OCI-M2 (cell line): ENCODE measurements around the gene ZNF831.

ENCODE experiments used
- DNase-seq: peaks from one replicate; lab custom pipeline; 2025; ENCODE audit not compliant: unreplicated experiment; lab: John Stamatoyannopoulos, UW

Gene ZNF831

DNA sequence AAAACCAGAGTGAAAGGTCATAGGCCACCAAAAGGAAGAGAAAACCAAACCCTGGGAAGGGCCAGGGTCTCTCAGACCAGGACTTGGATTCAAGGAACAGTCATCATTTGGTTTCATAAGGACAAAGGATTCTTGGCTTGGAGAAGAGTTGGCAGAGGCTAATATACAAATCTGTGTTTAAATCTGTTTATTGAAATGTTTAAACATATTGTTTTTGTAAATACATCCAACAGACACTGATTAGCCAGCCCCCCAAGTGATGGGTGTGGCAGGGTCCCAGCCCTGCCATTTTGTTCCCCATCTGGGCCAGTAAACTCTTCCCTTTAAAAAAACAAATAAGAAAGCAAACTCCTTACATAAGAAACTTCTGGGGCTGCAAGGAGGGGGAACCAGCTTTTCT, 6.1 kb upstream of the ZNF831 start:
- no peak for DNase-seq

DNA sequence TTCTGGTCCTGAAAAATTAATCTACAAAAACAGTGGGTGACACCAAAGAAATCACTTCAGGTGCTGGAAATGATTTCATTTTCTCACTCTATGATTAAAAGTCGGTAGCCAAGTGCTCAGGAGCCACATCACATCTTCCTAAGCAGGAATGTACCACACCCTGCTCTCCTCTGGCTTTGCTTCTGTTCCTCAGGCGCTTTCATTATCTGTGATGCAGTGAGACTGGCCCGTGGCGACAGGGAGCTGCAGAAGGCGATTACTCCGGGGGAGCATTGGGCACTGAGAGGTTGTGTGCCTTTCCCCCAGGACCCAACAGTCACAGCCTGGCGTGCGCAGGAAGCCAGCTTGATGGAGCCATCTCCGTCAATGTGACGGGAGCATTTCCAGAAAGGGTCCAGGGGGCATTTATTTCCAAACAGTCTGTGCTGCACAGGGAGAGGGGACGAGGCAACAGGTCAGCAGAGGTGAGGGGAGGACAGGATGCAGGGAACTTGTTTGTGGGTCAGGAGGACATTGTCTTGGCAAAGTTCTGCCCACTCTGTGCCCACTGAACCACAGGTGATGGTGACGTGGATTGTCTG, 5.6 kb upstream of the ZNF831 start:
- no peak for DNase-seq

GRCh38 chr20:59158673-59159072, 4.9 kb upstream of the ZNF831 start:
- no peak for DNase-seq

DNA sequence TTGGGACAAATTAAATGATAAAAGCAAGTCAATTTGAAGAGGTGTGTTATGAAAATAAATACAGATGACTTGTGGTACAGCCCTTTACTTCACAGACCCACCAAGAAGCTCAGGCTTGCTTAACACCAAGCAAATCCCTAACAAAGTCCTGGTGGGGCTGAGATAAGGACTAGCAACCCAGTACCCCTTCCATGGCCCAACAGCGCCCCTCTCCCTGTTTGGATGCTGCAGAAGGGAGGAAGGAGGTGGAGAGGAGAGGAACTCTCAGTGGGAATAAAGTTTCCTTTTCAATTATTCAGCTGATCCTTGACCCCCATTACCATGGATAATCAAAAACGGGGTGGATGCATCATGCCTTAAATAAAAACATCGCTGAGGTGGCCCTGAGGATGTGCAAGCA, 4.5 kb upstream of the ZNF831 start:
- no peak for DNase-seq

GRCh38 chr20:59159493-59160376, 3.9 kb upstream of the ZNF831 start:
- no peak for DNase-seq

- DNase-seq: no peak
These were observed 3.1 kb upstream of the ZNF831 start for GRCh38 chr20:59160389-59161115.

DNA sequence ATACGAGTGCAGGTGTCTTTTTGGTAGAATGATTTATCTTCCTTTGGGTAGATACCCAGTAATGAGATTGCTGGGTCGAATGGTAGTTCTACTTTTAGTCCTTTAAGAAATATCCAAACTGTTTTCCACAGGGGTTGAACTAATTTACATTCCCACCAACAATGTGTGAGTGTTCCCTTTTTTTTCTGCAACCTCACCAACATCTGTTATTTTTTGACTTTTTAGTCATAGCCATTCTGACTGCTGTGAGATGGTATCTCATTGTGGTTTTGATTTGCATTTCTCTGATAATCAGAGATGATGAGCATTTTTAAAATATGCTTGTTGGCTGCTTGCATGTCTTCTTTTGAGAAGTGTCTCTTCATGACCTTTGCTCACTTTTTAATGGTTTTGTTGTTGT, 1.9 kb upstream of the ZNF831 start:
- no peak for DNase-seq

DNA sequence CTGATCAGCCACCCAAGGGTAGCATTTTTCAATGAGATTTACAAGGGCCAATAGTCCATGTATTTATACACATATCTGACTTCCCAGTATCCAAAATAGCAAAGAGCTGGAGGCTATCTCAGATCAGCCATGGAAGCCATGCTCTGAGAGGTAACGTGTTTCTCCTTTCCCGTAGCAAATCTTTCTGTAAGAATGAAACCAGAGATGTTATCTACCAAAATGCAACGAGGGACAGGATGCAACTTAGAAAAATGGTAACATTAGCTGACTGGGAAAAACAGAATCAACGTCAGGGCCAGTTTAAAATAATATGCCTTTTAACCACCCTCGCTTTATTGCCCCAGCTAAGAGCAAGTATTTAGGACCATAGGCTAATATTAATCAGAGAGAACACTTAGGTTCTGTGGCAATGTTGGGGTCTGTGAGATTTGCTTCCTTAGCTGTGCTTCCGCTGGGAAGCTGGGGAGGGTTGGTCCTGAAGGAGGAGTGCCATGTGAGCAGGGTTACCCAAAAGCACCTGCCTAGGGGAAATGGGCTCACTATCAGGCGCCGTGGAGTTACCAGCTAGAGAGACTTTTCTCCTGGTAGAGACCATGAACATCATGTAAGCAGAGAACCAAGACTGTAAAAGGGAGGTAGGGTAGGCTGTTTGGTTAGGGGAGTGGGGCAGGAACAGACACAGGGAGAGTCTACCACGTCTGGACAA, 1.2 kb downstream of the ZNF831 start:
- DNase-seq: no peak

DNA sequence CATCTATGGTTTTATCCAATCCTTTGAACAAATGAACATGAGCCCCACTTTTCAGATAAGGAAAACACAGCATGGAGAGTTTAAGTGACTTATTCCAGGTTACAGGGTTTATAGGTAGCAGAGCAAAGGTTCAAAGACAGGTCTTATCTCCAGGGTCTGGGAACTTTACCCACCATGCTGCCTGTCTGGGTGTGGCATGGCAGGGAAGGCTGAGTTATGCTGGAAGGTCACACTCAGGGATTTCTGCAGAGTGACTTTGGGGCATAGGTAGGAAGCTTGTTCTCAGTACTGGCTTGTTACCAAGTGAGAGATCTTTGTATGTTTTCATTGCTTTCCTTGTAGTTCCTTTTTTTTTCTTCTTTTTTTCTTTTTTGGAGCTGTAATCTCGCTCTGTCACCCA, 1.8 kb downstream of the ZNF831 start:
- DNase-seq: no peak

DNA sequence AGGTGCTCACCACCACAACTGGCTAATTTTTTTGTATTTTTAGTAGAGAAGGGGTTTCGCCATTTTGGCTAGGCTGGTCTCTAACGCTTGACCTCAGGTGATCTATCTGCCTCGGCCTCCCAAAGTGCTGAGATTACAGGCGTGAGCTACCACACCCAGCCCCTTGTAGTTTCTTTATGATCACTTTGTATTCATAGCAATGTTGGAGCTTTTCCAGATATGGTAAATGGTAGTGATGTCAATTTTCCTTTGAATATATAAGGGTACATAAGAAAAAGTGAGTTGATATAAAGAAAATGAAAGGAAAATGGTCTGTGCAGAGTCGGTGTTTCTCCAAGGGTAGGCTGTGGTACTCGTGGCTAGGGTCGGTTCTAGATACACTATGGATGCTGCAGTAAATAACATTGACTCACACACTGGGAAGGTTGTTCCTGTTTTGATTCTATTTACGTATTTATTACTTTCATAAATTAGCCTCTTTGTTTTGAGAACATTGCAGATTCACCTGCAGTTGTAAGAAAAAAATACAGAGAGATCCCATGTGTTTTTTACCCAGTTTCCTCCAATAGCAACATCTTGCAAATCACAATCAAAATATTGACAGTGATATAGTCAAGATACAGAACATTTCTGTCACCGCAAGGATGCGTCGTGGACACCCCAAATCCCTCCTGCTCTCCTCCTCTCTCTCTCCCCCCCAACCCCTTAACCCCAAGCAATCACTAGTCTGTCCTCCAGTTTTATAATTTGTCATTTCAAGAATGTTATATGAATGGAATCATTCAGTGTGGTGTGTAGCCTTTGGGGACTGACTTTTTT, 2.5 kb downstream of the ZNF831 start:
- DNase-seq: no peak

DNA sequence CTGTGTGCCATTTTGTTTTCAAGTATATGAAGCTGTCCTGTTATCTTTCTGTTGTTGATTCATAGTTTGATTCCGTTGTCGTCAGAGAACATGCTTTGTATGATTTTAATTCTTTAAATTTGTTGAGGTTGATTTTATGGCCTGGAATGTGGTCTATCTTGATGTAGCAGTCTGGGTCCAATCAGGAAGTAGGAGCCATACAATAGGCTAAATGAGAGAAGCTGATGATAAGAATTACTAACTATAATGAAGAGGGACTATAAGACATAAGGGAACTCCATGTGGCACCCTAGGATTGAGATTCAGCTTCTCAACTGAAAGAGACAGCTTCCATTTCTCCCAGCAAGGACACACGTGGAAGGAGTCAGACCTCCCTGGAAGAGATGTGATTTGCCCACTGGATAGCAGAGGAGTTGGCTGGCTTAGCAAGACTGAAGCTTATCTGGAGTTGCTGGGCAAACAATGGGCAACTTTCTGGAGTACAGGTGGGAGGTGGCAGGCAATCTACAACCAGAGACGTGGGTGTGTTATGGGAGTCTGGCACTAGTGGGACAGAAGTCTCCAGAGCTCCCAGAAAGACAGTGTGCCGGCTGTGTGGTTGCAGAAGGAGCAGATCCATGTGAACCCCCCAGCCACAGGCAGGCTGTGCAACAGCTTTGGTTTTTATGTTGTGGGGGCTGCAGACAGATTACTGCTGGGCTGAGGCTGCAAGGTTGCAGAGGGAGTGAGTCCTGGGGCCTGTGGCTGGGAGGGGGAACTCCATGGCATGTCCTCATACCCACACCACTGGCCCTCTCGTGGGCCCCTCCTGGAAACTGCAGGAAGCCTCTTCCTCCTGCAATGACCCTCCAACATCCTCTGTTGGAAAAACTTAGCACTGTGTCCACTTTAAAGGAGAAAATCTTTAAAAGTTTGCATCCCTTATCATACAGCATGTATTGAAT, 7.1 kb downstream of the ZNF831 start:
- no peak for DNase-seq

DNA sequence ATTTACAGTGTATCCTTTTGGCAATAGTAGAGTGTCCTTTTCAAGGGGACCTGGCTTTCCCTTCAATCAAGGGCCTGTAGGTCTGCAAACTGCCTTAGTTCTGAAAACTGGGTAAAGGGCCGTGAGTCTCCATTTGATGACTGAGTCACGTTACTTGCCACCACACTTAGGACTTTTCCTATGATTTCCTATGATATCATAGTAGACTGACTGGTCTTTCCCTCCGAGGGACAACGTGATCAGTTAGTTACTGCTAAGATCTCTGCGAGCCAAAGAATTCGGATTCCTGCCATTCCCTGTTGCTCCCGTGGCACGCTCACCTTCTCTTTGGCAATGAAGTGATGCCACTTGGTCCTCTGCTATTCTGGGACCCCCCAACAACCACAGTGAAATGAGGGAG, 8.4 kb downstream of the ZNF831 start:
- DNase-seq: no peak

GRCh38 chr20:59173938-59174491, 10.4 kb downstream of the ZNF831 start:
- DNase-seq: no peak

- DNase-seq: no peak
These were observed 11.4 kb downstream of the ZNF831 start for GRCh38 chr20:59175002-59175401.

- no peak for DNase-seq
These were observed 12.2 kb downstream of the ZNF831 start for GRCh38 chr20:59175861-59176260.

DNA sequence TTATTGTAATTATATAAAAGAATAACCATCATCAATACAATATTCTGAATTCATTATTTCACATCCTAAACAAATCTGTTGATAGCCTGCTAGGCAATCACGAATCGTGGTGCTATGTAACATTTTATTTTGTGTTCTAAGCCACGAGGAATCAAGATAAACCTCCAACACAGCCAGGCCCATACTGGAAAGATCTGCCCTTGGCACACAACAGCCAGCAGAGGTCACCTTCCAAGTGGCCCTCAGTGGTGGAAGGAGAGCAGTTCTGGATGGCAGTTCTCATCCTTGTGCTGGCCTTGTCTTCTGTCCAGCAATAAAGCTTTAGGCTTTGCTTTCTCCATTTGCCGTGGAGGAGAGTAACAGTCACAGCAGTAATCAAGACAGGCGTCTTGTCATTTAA, 13.2 kb downstream of the ZNF831 start:
- no peak for DNase-seq

DNA sequence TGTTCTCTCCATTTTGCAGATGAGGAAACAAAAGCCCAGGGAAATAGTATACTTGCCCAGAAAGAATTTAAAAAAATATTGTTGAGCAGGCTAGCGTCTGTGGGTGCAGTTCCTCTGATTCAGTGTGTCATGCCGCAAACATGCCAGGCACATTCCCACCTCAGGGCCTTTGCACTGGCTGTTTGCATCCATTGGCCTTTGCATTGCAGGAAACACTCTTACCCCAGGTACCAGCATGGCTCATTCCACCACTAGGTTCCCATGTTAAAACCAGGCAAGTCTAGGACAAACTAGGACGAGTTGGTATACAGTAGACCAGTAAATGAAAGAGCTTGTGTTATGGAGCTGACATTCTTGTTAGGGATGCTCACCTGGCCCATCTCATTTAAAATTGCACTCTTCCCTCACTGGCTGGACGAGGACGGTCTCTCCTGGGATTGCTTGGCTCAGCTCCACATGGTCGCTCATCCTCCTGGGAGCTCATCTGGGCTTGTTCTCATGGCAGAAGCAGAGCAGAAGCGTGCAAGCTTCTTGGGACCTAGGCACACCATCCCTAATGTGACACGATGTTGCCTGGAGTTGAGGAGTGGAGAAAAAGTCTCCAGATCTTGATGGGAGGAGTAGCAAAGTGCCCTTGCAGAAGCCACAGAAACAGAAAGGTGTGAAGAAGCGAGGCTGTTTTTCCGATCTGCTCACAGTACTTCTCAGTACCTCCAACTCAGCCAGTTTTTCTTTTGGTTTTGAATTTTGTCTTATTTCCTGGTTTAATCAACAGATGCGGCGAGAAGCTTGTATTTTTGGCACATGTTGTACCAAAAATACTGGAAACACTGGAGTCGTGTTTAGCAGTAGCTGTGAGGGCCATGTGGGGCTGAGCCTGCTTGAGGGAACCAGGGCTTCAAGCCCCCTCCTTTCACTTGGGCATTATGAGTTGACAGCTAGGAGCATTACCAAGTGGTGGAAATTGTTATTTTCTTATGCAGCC, 13.9 kb downstream of the ZNF831 start:
- no peak for DNase-seq

DNA sequence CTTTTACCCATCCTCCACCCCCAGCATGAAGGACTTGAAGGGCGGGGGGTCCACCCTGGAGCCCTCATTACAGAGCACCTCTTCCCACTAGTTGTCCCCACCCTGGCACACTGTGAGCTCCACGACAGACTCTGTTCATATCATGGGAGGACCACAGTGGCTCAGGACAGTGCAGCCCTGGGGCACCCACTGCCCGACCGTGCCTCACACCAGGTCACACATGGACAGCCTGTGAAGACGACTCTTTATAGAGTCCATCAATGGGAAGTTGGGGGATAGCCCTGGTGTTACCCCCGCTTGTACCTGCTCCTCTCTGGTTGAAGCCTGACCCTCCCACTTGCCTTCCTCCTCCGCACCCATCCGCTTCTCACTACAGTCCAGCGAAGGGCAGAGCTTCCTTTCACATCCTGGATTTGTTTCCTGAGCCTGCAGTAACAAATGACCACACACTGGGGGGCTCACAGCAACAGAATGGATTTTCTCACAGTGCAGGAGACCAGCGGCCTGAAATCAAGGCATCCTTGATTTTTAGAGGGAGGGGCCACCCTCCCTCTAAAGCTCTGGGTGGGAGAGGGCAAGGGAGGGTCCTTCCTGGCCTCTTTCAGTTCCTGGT, 15.5 kb downstream of the ZNF831 start:
- DNase-seq: no peak
